WTC11 (cell line): ENCODE data around the gene NNMT.

ENCODE experiments used
- CTCF ChIP-seq: fragments of 200-600 bp; IDR thresholded peaks from 2 replicates; pipeline ENCODE4 v1.8.0; 2022; ENCODE audit warnings: antibody characterized with exemption
- FOXK1 ChIP-seq: sonication (generic); formaldehyde crosslinking; IDR thresholded peaks from 2 replicates; pipeline ENCODE4 v1.8.0; 2022; ENCODE audit warnings: mild to moderate bottlenecking, moderate library complexity, missing genetic modification reagents
- GABPB1 ChIP-seq: sonication (generic); formaldehyde crosslinking; IDR thresholded peaks from 2 replicates; pipeline ENCODE4 v1.8.1; 2023; ENCODE audit warnings: mild to moderate bottlenecking, missing genetic modification reagents
- GTF2I ChIP-seq: fragments of 250-450 bp; sonication (Bioruptor Pico); conservative IDR thresholded peaks from 2 replicates; pipeline ENCODE4 v1.4.0; 2021; ENCODE audit warnings: mild to moderate bottlenecking
- HMGXB4 ChIP-seq: sonication (generic); formaldehyde crosslinking; IDR thresholded peaks from 2 replicates; pipeline ENCODE4 v1.8.1; 2023; ENCODE audit warnings: mild to moderate bottlenecking, moderate library complexity, missing genetic modification reagents
- MAX ChIP-seq: sonication (generic); formaldehyde crosslinking; IDR thresholded peaks from 2 replicates; pipeline ENCODE4 v1.8.0; 2022; ENCODE audit warnings: mild to moderate bottlenecking, missing genetic modification reagents
- RELA ChIP-seq: sonication (generic); formaldehyde crosslinking; IDR thresholded peaks from 2 replicates; pipeline ENCODE4 v1.8.1; 2022; ENCODE audit warnings: missing genetic modification reagents, mild to moderate bottlenecking, borderline replicate concordance
- TEAD4 ChIP-seq: sonication (generic); formaldehyde crosslinking; IDR thresholded peaks from 2 replicates; pipeline ENCODE4 v1.8.0; 2022; ENCODE audit warnings: mild to moderate bottlenecking, missing genetic modification reagents
- TP53 ChIP-seq: sonication (generic); formaldehyde crosslinking; IDR thresholded peaks from 2 replicates; pipeline ENCODE4 v1.8.1; 2023; ENCODE audit warnings: mild to moderate bottlenecking, missing genetic modification reagents
- USF1 ChIP-seq: sonication (generic); formaldehyde crosslinking; IDR thresholded peaks from 2 replicates; pipeline ENCODE4 v1.8.0; 2022; ENCODE audit warnings: mild to moderate bottlenecking, missing genetic modification reagents
- USF2 ChIP-seq: sonication (generic); formaldehyde crosslinking; IDR thresholded peaks from 2 replicates; pipeline ENCODE4 v1.8.1; 2023; ENCODE audit warnings: mild to moderate bottlenecking, missing genetic modification reagents, moderate library complexity
- ZNF396 ChIP-seq: fragments of 250-450 bp; sonication (Bioruptor Pico); IDR thresholded peaks from 2 replicates; pipeline ENCODE4 v1.8.0; 2021; ENCODE audit warnings: mild to moderate bottlenecking, moderate library complexity, borderline replicate concordance
- ZNF532 ChIP-seq: fragments of 250-450 bp; sonication (Bioruptor Pico); IDR thresholded peaks from 2 replicates; pipeline ENCODE4 v1.9.0; 2021; ENCODE audit warnings: mild to moderate bottlenecking, borderline replicate concordance

- TF ChIP-seq CTCF = no peak
- no peak for TF ChIP-seq ZNF532 (CRISPR knock-in tag)
- TF ChIP-seq HMGXB4 (CRISPR knock-in tag) = no peak
- no peak for TF ChIP-seq MAX (CRISPR knock-in tag)
- TF ChIP-seq TP53 (CRISPR knock-in tag) = no peak
- no peak for TF ChIP-seq USF2 (CRISPR knock-in tag)
- TF ChIP-seq GTF2I (CRISPR knock-in tag) = no peak
- TF ChIP-seq RELA (CRISPR knock-in tag) = no peak
- no peak for TF ChIP-seq FOXK1 (CRISPR knock-in tag)
- no peak for TF ChIP-seq TEAD4
- no peak for TF ChIP-seq USF1 (CRISPR knock-in tag)
- no peak for TF ChIP-seq GABPB1
- TF ChIP-seq ZNF396 (CRISPR knock-in tag) = no peak
Measured at GRCh38 chr11:114326776-114327175, 30.6 kb downstream of the NNMT start.
